Activated gamma-delta T cell (primary cell): ENCODE data around the gene RALGAPB.

Source experiments
- DNase-seq: peaks from one replicate; lab custom pipeline; 2025; lab: John Stamatoyannopoulos, UW

Gene RALGAPB

DNA sequence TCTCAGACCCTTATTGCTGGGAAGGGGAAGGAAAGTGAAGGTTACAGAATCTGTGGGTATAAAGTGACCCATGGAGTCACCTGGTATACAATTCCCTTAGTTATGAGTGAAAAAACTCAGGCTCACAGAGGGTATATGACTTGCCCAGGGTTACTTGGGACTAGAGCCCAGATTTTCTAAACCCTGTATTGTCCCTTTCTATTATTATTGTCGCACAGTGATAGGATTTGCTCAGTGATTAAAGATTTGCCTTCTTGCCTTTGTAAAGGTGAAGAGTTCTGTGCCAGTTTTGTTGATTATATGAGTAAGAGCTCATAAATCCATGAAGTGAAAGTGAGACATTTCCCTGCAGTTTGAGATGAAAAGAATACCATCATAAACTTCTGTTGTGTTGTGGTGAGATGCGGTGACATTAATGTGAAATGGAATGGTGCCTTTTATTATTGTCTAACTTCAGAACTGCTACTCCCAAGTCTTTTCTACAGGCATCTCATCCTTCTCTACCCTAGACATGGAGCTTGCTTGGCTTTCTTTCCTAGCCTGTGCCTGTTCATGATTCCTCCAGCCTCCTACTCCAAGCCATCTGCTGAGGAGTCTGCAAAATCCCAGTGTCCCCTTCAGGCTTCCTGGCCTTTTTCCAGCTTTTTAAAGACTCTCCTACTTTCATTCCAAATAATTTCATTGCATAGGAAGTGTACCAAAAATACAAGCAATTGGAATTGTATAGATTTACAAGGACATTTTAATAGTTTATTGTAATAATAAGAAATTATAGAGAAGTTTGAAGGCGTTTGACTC is 74.8 kb downstream of the RALGAPB start:
- DNase-seq = no peak

DNA sequence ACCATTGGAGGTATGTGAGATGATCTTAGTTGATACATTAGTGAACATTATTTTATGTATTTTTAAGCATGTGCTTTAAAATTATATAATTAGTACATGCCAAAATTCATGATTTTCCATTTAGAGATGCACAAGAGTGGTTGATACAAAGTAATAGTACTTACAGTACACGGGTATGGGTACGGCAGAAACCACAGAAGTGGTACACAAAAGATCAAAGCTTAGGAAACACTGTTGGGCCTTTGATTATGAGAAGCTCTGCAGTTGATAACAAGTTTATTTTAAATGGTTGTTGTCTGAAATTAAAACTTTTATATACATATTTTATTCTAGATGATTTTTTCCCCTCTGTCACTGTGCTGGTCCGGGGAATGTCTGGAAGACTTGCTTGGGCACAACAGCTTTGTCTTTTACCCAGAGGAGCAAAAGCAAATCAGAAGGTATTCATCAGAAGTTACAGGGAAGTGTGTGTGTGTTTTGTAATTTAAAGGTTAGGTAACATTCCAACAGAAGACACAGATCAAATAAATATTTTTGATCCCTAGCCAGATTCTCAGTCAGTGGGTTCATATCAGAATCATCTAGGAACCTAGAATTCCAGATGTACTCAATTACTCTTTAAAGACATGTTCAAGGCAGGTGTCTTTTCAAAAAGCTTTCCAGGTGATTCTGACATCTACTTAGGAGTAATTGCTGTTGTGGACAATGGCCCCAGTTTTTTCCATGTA is 75.9 kb downstream of the RALGAPB start:
- no peak for DNase-seq

DNA sequence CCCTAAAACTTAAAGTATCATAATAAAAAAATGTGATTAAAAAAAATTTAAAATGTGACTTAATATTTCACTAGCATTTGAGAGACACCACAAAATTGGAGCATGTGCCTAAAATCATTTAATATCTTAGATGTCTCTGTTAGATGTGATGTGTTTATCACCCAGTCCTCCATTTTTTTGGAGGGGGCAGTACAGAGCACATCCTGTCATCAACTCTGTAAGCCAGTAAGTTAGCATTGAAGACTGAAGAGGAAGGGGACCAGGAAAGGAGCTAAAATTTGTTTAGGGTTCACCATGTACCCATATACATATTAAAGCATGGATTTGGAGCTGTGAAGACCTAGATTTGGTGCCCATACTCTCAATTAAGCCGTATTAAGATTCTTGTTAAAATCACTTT is 77.6 kb downstream of the RALGAPB start:
- DNase-seq = no peak

DNA sequence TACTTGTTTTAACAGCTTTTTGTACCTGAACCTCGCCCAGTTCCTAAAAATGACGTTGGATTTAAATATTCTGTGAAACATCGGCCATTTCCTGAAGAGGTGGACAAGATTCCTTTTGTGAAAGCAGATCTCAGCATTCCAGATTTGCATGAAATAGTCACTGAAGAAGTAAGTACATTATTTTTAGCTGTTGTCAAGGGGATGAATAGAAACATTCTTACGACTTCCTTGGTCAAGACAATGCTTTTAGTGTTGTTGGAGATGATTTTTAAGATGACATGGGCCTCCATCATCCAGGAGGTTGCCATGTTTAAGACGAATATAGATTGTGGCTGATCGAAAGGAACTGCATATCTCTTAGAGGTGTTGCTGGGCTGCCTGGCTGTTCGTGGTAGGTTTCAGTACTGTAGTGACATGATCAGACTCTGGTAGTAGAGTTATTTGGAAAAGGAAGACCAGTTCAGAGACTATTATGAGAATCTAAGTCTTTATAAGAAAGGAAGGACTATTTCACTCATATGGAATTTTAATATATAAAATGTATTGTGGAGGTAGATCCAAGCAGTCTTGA is 78.5 kb downstream of the RALGAPB start:
- DNase-seq = no peak

DNA sequence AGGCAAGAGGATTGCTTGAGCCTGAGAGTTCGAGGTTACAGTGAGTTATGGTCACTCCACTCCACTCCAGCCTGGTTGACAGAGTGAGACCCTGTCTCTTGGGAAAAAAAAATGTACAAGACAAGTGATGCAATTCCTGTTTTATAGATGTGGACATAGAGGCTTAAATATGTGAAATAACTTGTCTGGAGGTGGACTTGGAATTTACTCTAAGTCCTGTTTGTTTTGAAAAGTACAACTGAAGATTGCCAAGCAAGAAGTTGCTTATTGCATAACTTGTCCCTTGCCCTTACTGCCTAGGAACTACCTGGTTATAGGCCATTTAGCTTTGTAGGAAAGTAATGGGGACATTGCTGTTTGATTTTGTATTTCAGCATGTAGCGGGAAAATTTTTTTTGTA is 82.3 kb downstream of the RALGAPB start:
- DNase-seq = no peak

DNA sequence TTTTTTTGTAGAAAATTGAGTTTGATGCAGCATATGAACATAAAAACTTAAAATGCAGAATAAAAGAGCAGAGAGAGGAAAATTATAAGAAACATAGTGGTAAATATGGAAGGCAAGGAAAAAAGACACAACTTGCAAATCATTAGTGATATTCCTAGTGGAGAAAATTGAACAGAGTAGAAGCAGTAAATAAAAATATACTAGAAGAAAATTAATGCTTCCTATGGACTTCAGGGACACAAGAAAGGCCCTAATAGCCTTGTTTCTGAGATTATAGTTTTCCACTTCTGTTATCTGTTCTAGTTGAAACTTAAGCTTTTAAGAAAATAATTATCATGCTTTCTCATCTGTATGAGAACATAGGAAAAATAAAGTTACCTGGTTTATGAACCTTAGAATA is 82.8 kb downstream of the RALGAPB start:
- DNase-seq = no peak

DNA sequence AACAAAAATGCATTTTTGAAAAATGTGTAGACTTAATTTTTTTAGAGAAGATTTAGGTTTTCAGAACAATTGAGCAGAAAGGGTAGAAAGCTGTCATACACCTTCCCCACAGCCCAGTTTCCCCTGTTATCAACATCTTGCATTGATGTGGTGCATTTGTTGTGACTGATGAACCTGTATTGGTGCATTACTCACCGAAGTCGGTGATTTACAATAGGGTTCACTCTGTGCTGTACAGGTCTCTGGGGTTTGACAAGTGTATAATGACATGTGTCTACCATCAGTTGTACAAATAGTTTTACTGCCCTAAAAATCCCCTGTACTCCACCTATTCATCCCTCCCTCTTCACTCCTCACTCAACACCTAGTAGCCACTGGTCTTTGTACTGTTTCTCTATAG is 84.5 kb downstream of the RALGAPB start:
- no peak for DNase-seq

DNA sequence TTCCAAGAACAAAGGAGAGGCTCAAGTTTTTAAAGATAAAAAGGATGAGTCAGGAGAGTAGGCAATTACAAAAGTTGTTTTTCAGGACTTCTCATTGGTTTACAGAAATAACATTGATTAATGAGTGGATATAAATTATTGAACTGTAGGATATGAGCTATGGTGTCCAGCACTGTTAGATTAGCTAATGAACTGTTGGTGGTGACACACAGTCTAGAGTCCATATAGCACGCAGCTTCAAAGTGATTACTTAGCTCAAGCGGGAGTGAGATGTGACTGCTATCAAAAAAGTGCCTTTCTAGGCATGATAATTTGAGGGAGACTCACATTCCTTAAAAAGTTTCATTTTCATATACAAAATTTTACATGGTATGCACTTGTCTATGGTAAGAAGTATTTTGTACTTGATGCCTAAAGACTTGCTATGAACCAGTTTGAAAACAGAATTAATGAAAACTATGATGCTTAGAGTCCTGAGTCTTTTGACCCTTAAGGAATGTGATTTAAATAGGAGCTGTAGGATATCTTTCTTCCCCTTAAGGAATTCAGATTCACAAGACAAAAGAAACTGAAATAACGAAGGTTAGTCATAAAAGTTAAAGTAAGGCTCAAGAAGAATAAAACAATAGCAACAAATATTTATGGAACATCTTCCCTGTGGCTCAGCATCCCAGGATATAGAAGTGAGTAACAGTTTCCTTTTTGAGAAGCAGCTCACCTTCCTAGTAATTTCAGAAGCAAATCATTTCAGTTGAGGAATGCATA is 86.1 kb downstream of the RALGAPB start:
- DNase-seq = no peak

DNA sequence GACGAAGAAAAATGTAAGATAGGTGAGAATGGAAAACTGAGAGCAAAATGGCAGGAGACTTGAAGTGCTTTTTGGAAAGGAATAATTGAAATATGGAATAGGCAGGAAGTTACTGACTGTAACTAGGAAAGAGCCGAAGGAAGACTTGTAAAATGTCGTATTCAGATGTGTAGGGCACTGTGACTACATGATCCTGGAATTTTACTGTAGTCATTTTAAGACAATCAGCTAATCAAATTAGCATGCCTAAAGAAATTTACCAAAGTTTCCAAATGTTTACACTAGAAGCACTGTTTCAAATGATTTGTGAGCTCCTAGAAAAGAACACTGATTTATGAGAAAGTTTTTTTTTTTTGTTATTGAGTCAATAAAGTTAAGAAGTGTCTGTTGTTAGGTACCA is 87.1 kb downstream of the RALGAPB start:
- DNase-seq = no peak

DNA sequence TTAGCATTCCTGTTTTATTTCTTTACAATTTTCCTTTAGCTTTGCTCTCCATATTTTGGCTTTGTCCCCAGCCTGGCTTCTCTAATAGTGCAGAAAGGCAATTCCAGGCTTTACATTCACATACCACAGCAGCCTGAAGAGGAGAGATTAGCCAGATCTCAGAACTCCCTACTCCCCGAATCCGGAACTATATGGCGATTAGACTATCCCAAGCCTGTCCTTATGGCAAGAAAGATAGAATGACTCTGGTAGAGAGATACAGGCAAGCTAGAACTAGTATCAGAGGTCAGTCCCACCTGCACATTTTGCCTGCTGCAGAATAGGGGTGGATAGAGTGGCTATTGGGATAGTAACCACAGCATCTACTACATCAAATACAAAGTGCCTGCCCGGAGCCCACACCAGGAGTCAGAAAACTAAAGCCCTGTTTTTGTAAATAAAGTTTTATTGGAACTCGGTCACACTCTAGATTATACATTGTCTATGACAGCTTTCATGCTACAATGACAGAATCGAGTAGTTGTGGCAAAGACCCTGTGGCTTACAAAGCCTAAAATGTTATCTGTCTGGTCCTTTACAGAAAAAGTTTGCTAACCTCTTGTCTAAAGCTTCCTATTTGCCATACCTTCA is 91.3 kb downstream of the RALGAPB start:
- no peak for DNase-seq

DNA sequence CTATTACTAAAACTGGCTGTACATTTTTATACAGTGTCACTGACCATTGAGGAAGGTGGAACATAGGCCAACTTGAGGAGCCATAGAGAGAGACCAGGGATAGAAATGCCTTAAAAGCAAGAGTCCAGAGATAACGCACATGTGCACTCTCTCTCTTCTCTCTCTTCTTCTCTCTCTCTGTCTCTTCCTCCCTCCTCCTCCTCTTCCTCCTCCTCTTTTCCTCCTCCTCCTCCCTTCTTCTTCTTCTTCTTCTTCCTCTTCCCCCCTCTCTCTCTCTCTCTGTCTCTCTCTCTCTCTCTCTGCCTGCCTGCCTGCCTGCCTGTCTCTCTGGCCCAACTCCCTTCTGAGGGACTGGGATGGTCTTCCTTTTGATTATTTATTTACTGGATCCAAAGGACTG is 92.0 kb downstream of the RALGAPB start:
- DNase-seq = no peak

DNA sequence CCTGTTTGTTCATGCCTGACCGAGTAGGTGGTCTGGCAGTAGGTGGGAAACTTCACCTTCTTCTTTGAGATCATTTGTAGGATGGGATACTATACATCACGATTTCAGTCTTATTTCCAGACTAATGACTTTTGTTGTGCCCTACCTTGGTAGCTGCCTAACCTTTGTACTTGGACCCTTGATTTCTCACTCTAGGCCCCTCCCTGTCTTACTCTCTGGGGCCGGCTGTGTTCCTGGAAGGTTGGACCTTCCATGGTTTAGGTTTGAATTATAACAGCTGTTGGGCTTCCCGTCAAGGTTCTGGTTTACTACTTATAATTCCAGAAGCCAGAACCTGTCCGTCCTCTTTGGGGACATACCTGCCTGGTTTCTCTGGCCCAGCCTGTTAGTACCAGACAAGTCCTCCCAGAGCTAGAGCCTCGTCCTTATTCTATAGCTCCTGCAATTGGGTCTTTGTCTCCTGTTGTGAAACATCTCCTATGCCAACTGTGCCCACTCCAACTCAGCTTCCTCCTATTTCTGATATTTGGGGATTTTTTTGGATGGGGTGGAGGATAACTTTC is 93.5 kb downstream of the RALGAPB start:
- DNase-seq = no peak

DNA sequence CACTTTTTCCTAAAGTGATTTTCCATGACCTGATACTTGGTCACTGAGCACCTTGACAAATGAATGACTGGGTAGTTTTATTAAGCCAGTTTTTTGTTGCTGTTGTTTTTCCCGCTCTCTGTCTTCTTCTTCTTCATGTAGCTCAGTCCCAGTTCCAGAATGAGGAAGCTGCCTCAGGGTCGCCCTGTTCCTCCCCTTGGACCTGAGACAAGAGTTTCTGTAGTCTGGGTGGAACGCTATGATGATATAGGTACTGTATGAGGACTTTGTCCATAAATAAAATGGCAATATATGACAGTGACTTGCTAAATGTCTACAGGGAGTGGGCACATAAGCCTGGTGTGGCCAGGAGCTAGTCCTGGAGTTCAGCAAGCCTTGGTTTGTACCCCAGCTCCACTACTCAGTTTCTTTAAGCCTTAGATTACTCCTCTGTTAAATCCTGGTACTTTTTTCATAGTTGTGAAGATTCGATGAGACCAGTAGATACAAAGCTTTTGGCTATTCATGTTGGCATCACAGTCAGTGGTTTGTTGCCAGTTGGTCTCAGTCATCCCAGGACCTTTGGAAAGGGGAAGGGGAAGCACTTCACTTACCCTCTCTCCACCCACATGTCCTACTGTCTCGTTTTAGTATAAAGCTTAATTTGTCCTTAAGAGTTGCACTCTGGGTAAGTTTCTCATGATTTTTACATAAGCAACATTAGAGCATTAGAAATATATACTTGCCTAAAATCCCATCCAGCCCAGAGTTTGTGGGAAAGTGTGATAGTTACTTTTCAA is 97.3 kb downstream of the RALGAPB start:
- no peak for DNase-seq

DNA sequence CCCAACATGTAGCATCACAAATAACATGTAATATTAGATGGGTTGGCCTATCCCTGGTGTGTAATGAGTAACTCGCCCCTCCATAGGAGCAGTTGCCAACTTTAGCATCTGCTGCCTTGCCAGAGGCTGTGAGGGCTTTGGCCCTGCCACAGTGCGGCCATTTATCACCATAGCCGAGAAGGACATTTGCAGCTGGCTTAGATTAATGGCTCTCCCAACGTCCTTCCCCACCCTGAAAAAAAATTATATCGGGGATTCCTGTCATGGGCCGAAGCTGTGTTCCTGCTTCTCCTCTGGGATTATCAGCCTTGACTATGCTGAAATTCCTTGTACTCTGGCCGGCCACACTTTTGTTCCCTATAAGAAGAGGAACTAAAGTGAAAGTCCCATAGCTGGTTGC is 100.8 kb downstream of the RALGAPB start:
- no peak for DNase-seq

DNA sequence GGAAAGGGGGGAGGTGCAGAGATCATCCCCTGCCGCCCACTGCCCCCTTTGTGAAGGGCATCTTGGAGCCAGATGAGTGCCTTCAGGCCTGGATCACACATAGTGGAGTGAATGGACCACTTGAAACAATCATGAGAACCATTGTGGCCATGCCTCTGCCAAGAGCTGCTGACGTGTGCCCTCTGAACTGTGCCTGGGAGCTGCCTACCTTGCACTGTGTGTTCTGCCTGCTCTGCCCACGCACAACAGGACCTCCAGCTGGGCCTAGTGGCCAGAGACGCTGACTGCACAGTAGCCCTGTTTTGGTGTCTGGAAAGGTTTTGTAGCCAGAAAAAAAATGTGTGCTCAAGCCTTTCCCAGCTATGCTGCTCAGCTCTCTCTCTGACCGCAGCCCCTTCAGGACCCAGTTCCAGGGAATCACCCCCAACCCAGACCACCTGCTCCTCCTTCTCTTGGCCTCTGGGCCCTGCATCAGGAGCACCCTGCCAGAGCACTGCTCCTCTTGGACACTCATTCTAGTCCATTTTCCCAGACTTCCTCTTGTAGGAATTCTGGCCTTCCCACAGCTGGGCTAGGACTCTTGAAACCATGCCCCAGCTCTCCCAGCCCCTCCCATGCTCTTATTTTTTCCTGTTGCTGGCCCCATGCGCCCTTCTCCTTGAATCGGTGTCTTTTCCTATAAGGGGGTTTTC is 106.7 kb downstream of the RALGAPB start:
- DNase-seq = no peak

DNA sequence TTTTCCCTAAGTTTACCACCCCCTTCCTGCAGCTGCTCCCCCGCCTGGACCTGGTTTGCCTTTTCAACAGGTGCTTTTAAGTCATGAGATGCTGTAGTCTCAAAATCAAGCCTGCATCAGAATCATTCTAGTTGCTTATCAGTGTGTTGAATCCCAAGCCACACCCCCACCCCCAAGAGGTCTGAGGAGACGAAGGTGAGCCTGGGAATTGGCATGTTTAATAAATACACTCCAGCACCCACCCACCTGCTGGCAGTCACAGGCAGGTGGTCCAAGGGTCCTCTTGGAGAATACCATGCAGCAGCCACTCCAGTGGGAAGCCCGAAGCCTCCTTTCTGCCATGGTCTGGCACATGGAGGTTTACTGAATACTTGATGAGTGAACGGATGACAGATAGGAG is 107.3 kb downstream of the RALGAPB start:
- DNase-seq = no peak

DNA sequence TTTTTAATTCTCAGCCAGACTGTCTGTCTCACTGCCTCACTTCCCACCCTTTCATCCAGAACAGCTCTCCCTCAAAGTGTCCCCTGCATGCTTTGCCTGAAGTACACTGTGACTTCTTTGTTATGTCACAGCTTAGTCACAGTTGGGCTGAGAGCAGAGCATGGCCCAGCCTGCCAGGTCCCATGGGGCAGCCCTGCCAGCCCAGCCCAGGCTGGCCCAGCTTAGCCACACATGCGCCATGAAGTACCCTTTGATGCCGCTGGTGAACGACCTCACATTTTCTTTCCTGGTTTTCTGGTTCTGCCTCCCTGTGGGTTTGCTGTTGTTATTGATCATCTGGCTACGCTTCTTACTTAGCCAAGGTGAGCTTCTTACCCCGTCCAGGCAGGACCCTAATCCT is 108.4 kb downstream of the RALGAPB start, which contains the start of gene ADIG:
Gene ADIG, plus strand, starts transcription at position 185 of the 400 bp plus-strand sequence. Its CDS starts 54 bp downstream, at position 239.
- DNase-seq = no peak

DNA sequence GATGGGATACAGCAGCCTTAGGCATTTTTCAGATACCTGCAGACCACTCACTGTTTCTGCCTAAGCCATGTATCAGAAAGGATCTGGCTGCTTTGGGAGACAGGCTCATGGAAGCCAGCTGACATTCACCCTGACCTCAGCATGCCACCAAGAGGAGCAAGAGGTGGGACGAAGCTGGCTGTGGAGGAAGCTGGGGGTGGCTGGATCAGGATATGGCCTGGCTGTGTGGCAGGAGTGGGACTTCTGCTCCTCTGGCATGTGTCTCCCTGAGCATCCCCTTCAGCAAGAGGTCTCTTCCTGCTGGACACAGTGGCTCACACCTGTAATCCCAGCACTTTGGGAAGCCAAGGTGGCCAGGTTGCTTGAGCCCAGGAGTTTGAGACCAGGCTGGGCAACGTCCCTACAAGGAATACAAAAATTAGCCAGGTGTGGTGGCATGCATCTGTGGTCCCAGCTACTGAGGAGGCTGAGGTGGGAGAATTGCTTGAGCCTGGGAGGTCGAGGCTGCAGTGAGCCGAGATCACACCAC is 109.3 kb downstream of the RALGAPB start:
- no peak for DNase-seq

DNA sequence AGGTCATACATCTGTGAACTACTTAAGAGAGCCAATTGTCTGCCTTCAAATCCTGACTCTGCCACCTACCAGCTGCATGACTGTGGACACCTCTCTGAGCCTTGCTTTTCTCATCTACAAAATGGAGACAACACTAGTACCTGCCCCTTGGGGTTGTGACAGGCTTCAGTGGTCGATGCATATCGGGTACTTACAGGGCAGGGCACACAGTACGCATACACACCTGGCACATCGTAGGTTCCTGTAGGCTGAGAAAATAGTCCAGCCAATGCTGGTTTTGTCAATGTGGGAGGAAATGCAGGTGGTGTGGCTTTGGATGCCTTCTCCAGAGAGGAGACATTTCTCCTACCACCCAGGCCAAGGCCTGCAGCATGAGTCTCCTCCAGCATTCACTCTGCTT is 110.7 kb downstream of the RALGAPB start:
- no peak for DNase-seq
